Amniotic stem cell (primary cell): ENCODE measurements around the gene DCST2.
A peak's percentile ranks its signal among the peaks of the same experiment; 100 is the strongest.

Experiments
- DNase-seq: peaks from one replicate; lab custom pipeline; 2025; lab: John Stamatoyannopoulos, UW

DCST2 gene

GRCh38 chr1:155069551-155070157 is 36.1 kb upstream of the DCST2 start:
- no peak for DNase-seq

GRCh38 chr1:155068599-155068998 is 35.0 kb upstream of the DCST2 start:
- no peak for DNase-seq

- DNase-seq = no peak
Measured at GRCh38 chr1:155066777-155067176, 33.2 kb upstream of the DCST2 start.

GRCh38 chr1:155064832-155065429 is 31.4 kb upstream of the DCST2 start:
- no peak for DNase-seq

GRCh38 chr1:155064111-155064831 is 30.7 kb upstream of the DCST2 start:
- DNase-seq = no peak

GRCh38 chr1:155063550-155064110 is 30.0 kb upstream of the DCST2 start, which contains the start of gene EFNA4:
TSS of gene EFNA4 (plus strand) at chr1:155063740. CDS start at chr1:155063824, 84 bp downstream.
- DNase-seq = peak; percentile 65

DNA sequence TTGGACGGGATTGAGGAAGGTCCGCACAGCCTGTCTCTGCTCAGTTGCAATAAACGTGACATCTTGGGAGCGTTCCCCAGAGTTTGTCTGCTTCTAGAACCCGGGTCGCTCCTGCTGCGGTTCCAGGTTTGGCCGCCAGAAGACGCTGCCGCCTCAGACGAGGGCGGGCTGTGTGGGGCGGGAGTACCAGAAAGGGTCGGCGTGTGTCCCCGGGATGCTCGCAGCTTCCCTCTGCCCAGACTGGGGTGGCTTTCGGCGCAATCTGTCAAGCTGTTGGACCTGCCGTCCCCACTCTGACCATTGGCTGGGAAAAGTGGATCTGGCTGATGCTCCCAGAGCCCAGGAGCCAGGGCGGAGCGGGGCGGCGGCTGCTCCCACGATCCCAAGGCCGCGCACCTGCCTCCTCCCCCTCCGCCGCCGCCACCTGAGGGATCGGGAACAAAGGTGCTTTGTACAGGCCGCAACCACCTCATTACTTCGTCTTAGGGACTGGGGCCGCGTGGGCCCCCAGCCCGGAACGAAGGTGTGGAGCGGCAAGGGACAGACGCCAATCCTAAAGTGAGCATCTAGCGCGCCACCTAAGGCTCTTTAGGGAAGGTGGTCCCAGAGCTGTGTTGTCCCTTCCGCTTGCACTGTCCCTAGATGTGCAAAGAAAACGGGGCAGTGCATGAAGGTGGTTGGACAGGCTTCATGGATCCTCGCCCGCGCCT is 29.3 kb upstream of the DCST2 start:
- no peak for DNase-seq

- no peak for DNase-seq
Measured at GRCh38 chr1:155062151-155062686, 28.6 kb upstream of the DCST2 start.

DNA sequence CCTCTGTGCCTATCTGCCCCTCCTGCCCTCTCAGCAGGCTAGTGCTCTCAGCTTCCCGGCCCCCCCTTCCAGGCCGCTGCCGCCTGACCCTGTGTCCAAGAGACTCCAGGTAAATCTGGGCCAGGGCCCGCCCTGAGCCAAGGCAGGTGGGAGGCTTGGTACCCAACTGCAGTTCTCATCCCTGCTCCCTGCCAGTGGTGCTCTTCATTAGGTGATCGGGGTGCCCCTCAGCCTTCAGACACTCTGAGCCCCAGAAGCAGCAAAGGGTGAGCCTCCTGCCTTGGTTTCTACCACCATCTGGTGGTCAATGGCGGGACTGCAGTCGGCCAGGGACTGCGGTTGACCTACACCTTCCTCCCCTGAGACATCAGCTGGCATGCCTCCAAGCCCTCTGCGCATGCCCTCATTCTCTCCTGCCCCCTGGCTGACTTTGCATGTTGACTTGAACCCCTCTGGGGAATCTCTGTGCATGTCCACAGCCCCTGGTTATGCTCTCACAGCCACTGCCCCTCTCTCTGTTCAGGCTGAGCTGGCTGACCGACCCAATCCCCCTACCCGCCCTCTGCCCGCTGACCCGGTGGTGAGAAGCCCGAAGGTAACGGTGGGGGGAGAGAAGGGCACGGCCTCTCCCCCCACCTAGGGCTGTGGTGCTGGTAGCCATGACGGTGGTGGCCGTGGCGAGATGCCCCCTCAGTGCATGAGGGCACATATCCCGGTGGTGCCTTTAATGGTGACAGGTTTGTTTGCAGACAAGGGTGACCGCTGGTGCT is 28.0 kb upstream of the DCST2 start:
- DNase-seq = no peak

GRCh38 chr1:155060736-155061135 is 27.2 kb upstream of the DCST2 start:
- DNase-seq = no peak

- no peak for DNase-seq
Measured at GRCh38 chr1:155057788-155058211, 24.2 kb upstream of the DCST2 start.

DNA sequence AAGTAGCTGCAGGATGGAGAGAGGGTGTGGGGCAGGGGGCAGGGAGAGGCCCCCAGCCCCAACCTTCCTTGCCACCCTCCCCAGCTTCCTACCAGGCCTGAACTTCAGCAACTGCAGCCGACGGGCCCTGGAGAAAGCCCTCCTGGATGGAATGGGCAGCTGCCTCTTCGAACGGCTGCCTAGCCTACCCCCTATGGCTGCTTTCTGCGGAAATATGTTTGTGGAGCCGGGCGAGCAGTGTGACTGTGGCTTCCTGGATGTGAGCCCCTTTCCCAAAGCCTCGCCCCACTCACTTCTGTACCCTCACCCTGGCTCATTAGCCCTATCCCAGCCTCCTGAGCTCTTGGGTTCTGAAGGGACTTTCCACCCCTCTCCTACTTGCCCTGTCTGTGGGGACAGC is 23.5 kb upstream of the DCST2 start:
- no peak for DNase-seq

- no peak for DNase-seq
Measured at GRCh38 chr1:155053531-155054105, 20.0 kb upstream of the DCST2 start.

DNA sequence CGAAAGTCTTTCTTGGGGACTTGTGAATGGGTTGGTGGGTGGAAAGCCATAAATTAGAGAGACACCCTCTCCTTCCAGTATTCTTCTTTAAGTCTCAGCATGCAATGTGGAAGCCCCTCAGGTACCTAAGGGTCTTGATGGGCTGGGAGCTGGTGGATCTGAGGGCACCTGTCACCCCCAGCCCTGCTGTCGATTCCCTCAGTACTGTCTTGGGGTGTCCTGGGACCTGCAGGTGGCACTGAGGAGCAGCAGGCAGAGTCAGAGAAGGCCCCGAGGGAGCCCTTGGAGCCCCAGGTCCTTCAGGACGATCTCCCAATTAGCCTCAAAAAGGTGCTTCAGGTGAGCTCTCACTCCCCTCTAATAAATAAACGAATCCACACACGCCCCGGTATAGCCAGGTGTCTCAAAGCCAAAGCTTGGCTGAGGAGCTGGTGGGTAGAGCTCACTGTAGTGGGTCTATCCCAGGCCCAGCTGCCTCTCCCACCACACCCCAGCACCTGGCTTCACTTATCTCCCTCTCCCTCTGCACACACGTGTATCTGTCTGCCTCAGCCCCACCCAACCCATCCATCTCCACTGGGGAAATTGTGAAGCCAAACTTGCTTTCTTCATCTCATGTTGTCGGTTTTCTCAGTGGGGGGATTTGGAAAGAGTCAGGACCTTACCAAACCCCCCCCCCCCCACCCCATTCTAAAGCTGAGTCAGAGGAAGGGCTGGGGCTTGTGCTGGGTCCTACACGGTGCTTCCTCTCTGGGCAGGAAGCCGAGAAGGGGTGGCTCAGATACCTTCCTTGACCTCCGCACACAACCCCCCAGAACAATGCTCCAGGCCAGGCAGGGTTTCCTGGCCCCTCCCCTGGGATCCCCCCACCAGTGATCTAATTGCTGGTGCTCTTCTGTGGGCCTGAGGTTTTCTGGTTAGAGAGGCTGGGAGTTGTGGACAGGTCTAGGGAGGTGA is 19.1 kb upstream of the DCST2 start:
- DNase-seq = no peak

DNA sequence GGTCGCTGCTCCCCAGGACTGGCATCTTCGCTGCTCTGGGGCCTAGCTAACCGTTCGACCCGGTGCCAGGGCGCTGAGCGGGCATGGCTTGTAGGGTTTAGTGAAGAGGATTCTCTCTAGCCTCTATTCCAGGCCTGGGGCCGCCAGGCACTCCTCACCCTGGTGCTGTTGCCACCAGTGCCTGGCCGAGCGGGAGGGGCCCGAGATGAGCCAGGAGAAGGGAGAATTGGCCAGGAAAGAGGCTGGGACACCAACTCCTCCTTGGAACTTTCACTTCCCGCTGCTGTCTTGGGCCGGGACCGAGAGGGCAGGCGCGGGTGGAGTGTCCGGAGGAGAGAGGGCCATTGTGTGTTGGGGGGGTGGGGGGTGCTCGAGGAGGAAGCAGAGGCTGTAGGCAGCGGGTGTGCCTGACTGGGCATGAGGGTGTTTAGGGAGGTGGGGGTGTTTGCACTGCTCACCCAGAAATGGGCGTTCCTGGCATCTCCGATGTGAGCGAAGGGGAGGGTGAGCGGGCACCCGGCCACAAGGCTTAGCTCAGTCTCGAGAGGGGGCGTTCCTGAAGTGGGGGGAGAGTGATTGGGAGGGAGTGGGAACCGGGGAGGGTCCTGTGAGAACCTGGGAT is 18.3 kb upstream of the DCST2 start:
- peak; percentile 3 for DNase-seq

DNA sequence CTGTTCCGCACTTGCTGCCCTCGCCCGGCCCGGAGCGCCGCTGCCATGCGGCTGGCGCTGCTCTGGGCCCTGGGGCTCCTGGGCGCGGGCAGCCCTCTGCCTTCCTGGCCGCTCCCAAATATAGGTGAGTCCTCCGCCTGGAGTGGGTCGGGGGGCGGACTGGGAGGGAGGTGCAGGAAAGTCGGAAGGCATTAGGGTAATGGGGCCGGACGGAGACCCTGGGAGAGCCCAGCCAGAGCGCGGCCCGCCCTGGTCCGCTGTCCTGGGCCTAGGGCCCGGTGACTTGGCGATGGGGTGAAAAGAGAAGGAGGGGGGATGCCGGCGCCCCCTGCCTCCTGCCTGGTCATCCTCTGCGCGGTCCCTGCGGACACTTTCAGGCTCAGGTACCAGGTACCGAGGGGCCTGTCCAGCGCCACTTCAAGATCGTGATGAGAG is 17.8 kb upstream of the DCST2 start:
- DNase-seq = no peak

- peak; percentile 38 for DNase-seq
Measured at GRCh38 chr1:155050560-155051341, 17.2 kb upstream of the DCST2 start, which contains the start of gene ADAM15. TSS of gene ADAM15 (plus strand) at chr1:155051316. CDS start at chr1:155051387, 71 bp downstream.
